IPS DF 19.7 (cell line): Measurements from ENCODE around the gene GADL1.

Experiments used
- DNase-seq: peaks from one replicate; pipeline ENCODE4 v3.0.0-alpha.2; 2013; ENCODE audit warnings: low read depth, low spot score

GADL1 gene

GRCh38 chr3:30724863-30725262 is 169.6 kb downstream of the GADL1 start:
- DNase-seq = no peak

GRCh38 chr3:30723211-30723610 is 171.2 kb downstream of the GADL1 start:
- no peak for DNase-seq

- DNase-seq = no peak
Measured at GRCh38 chr3:30721314-30721634, 173.2 kb downstream of the GADL1 start.

DNA sequence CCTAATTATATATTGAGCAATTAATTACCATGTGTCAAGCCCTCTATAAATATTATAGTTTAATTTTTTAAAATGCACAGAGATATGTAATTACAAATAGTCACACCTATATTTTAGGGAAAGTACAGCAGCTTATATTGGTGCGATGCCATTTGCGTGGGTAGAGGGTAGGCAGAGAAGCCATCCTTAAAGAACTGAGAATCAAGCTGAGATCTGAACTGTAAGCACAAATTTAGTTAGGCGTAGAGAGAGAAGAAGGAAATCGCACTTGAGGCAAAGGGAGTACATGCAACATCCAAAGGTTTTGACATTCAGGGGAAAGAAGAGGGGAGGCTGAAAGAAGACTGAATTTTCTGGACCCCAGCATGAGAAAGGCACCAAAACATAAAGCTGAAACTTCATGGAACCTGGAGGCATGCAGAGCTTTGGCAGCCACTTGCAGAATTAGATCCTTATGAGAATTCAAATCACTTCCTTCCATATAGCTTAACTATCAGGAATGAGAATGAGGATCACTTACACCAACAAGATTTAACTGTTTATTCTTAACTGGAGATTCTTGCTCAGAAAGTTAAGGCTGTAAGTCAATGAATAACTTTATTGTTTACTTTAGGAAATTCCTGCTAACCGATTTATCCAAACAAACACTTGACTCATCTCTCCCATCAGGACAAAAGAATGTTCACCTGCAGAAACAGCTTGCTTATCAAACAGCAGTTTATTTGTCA is 173.7 kb downstream of the GADL1 start:
- DNase-seq = no peak

- DNase-seq = no peak
Measured at GRCh38 chr3:30719536-30719935, 174.9 kb downstream of the GADL1 start.

- no peak for DNase-seq
Measured at GRCh38 chr3:30713885-30714503, 180.5 kb downstream of the GADL1 start.

GRCh38 chr3:30712991-30713390 is 181.5 kb downstream of the GADL1 start:
- no peak for DNase-seq

DNA sequence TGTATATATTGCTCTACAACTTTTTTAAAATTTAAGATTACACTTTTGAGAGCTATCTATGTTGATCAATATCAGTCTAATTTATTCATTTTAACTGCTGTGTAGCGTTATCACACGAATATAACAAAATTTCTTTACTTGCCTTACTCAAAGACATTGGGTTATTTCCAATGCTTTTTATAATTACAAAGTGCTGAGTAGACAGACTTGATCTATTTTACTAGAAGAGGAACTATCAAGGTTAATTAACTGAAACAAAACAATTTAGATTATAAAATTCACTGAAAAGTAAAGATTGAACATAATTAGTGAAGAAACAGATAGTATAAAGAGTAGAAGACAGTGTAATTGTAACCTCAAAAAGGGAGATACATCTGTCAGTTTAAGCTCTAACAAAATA is 182.6 kb downstream of the GADL1 start:
- DNase-seq = no peak

GRCh38 chr3:30711151-30711550 is 183.3 kb downstream of the GADL1 start:
- no peak for DNase-seq

DNA sequence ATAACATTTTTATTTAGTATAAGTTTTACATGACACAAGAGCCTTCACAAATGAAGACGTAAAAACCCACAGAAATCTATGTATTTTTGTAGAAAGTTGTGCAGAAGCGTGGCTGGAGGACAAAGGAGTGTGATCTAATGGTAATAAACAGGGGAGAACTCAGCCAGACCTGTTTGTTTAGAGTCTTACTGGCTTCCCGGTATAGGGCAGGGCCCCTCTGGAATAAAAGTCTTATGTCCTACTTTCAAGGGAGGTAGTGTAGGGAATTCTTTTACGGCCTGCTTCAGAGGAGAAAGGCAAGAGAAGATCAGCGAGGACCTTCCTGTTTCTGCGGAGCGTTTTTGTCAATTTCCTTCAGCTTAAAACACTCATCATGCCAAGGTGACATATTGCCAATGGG is 184.4 kb downstream of the GADL1 start:
- no peak for DNase-seq

GRCh38 chr3:30708472-30708871 is 186.0 kb downstream of the GADL1 start:
- no peak for DNase-seq

GRCh38 chr3:30707825-30708224 is 186.6 kb downstream of the GADL1 start:
- no peak for DNase-seq

DNA sequence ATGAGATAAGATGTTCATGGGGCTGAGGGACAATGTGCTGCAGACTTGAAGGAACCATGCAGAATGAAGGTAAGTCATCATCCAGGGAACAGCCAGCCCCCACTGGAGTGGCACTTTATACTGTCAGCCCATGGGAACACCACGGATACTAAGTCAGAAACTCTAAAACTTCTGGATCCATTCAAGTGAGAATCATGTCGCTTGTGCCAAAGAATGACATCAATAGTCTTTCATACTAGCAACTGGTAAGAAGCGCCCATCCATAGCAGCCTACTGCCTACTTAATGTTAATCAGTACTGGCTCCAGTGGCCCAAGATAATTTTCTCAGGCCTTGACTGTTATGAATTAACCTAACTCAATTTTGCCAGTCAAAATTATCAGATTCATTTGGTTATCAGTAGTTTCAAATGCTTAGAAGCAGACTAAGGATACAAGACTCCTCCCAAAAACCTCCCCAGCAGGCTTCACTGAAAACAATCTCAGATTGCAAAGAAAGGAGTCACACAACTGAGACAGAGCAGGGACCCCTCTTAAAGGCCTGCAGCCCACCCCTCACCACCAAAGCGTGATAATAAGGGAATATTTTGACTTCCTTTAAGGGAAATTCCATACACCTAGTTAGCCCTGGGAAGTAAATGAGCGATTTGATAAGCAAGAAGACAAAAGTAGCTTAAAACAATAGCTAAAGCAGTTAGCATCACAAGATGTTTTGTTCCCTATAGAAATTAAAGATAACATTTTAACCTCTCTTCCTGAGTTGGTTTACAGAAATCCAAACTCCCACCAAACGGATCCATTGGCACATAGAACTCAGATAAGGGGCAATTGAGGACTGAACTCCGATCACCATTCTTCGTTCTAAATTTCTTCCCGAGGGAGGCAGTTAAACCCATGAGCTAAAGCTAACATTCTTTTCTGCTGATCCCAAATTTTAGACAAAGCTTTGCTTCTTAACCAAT is 189.2 kb downstream of the GADL1 start:
- no peak for DNase-seq

DNA sequence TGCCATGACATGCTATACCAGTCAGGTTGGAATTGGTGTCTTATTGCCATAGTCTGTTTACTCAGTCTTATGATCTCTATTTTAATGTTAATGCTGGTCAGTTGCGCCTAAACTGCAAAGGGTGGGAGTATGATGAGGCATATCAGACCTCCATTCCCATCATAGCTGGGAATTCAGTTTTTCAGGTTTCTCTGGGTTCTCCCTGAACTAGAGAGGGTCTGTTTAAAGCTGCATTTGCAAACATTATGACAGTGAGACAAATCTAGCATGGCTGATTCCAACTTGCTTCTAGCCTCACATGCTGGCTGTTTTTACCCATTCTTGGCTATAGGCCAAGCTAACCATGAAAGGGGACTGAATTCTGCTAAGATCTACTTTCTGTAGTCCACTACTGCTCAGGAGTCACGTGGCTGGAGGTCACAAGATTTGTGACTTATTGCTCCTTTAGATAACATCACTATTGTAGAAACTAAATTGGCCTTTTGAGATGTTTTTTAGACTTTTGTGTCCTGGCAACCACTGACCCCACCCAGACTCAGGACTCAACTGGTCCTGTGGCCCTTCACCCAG is 191.5 kb downstream of the GADL1 start:
- no peak for DNase-seq

DNA sequence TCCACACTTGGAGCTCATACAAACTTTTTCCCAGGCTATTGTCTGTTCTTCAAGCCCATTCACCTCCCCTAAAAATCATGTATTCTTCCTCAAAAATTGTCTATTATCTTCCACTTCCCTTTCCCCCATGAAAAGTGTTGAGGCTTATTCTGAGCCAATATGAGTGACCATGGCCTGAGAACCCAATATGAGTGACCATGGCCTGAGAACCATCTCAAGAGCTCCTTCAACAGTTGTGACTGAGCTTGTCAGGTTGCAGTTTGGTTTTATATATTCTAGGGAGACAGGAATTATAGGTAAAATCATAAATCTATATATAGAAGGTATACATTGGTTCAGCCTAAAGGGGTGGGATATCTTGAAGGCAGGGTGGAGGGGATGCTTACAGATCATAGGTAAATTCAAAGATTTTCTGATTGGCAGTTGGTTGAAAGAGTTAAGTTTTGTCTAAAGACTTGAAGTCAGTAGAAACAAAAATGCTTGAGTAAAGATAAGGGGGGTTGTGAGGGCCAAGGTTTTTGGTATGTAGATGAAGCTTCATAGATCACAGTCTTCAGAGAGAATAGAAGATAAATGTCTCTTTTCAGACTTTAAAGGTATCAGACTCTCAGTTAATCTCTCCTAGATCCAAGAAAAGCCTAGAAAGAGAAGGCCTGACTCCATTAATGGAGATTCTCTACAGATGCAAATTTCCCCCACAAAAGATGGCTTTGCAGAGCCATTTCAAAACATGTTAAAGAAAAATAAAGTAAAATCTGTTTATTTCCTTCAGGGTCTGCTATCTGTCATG is 192.2 kb downstream of the GADL1 start:
- DNase-seq = no peak

DNA sequence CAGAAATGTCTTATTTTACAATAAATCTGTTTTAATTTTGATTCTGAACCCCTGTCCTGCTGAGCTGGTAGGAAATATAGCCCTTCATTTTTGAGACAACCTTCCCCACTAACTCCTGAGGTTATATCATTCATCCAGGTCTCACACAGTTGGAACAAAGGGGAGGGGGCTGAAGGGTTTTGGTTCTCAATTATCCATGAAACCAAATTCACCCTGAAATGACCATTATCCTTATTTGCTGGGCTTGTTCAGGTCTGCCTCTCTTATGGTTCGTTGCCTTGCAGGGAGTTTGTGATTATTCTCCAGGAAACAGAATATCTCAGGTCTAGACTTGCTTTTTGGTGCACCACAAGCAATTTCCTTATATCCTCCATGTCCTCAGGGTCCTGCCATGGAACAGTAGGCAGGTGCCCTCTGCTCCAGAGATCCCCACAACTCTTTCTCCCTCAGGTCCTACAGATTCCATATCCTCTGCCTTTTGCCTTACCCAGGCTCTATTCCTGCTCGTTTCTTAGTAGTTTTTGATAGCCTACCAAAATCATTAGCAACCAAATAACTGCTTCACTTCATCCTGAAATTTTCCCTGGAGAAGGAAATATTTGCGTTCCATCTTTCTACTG is 193.6 kb downstream of the GADL1 start:
- DNase-seq = no peak

- DNase-seq = no peak
Measured at GRCh38 chr3:30699927-30700326, 194.5 kb downstream of the GADL1 start.

DNA sequence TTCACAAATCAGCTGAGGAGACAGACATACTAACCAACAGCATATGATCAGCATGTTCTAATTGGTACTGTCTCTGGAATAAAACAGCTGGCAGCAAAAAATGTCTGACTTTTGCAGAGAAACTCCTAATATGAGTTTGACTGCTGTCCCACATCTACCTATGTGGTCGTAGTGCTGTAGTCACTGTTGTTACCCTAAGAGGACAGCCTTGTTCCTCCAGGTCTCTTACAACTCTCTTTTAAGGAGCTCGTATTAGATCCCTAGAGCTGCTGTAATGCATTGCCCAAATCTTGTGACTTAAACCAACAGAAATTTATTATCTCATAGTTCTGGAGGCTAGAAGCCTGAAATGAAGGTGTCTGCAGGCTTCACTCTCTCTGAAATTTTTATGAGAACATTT is 195.9 kb downstream of the GADL1 start:
- DNase-seq = no peak

DNA sequence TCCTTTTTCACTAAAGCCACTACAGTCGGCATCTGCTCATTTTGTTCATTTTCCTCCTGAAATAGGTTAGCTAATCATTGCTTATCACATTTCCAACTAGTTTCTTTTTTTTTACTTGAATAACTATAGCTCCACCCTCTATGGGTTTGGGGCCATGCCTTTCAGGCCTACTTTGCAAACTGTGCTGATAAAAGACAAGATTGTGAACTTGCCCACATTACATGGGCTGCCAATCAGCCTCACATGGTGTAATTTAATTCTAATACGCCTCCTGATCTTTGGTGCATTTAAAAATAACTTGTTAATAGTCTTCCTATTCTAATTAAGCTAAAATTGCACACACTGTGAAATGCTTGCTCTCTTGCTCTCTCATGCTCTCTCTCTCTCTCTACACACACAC is 197.6 kb downstream of the GADL1 start:
- no peak for DNase-seq

DNA sequence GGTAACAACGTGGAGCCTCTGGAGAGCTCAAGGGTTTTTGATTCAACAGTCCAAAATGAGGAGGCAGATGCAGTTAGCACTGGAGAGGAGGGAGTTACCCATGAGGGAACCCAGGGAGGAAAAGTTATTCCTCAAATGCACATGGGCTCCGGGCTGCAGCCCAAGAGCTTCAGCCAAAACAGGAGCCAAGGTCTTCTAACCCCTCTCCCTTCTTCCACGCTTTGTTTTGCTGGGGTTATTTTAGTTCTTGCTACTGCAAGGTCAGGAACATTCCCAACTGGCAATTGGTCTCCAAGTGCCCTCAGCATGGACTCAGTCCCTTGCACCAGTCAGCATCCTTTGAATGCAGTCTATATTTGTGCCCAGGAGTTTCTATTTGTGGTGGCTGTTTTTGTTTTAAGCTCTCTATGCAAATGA is 198.1 kb downstream of the GADL1 start:
- DNase-seq = no peak
